Muscle of back (tissue), 13 donors: ENCODE data around the gene TNF. TPM values are rescaled to one million over a fixed set of nuclear protein-coding genes. Genes with fewer than 3 reads are reported as not detected.

Experiments
- DNase-seq, 3 donors: peaks; one replicate each; pipeline versions ENCODE4 v3.0.0 to v3.0.0-alpha.2; 2013
- long read RNA-seq, 9 donors: transcript quantifications; one replicate each; lab custom pipeline, GENCODE V29; 2026
- polyA plus RNA-seq, 10 donors: library from polyadenylated mRNA; unstranded; fragments of 120-200 nt; gene quantifications; one replicate each; pipeline ENCODE4 v1.2.1, GENCODE V29; 2013; ENCODE audit not compliant: insufficient read length in 10 of 10

The TNF gene
- polyA plus RNA-seq: 1 to 10 TPM in 1 of 10 donors, under 1 TPM in 8, not detected in 1; 0.17 to 3.5 (median 0.29) TPM
- long read RNA-seq, donor 1: 0 reads
- long read RNA-seq, donor 2: 0 reads
- long read RNA-seq, donor 3: 0 reads
- long read RNA-seq, donor 4: 0 reads
- long read RNA-seq, donor 5: 0 reads
- long read RNA-seq, donor 6: 0 reads
- long read RNA-seq, donor 7: 0 reads
- long read RNA-seq, donor 8: 0 reads
- long read RNA-seq, donor 9: 0 reads

- DNase-seq: peak in 2 of 3 donors; percentile 32 to 48
These were observed at the start of gene TNF for GRCh38 chr6:31575335-31575901. TNF (plus strand) TSS chr6:31575565; CDS start chr6:31575742, 177 bp downstream.

DNA sequence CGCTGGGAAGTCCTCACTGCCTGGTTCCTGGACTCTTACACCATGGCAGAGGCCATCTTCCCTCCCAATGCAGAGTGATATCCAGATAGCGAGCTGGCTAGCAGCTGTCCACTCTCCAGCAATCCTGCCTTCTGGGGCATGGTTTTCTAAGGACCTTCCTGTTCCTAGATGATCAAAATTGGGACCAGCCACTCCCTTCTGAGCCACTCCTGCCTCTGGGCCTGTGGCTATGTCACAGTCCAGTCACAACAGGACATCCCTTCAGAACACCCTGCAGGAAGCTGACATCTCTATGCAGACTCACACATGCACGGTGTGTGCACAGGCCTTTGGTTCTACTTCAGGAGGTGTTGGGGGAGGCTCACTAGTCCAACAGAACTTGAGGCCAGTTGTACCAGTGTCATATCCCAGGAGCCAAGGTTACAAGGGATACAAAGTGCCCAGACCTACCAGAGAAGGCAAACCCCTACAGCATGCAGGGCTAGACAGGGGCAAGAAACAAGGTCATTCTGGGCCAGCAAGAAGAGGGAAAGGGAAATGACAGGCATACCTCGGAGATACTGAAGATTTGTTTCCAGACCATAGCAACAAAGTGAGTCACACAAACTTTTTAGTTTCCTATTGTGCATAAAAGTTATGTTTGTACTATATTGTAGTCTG lies 49.3 kb upstream of the TNF start:
- no peak for DNase-seq

GRCh38 chr6:31528307-31528777 lies 47.0 kb upstream of the TNF start:
- no peak for DNase-seq

GRCh38 chr6:31528821-31529328 lies 46.5 kb upstream of the TNF start, which contains the start of gene MCCD1:
MCCD1 (plus strand) TSS chr6:31528962; CDS start chr6:31529015, 53 bp downstream.
- no peak for DNase-seq

DNA sequence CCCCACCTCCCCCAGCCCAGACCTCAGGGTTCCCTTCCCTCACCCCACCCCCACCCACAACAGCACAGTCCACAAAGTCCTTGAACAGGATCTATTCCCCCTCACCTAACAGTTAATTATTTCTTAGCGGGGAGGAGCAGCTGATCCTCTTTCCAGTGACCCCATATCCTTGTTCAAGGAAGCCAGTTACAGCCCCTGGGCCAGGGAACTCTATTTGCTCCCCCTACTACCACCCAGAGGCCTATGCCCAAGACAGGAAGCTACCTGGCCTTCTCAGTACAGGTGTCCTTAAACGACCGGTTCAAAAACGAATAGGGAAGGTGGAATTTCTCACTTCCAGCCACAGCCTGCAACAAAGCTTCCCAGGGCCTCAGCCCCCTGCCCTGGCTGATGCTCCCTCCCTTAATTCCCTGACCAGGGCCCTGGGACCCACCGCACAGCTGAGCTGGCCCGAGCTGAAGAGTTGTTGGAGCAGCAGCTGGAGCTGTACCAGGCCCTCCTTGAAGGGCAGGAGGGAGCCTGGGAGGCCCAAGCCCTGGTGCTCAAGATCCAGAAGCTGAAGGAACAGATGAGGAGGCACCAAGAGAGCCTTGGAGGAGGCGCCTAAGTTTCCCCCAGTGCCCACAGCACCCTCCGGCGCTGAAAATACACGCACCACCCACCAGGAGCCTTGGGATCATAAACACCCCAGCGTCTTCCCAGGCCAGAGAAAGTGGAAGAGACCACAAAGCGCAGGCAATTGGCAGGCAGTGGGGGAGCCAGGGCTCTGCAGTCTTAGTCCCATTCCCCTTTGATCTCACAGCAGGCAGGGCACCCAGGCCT lies 45.8 kb upstream of the TNF start:
- DNase-seq: no peak

- DNase-seq: no peak
These were observed 44.7 kb upstream of the TNF start for GRCh38 chr6:31530659-31531058.

GRCh38 chr6:31531162-31531561 lies 44.2 kb upstream of the TNF start:
- DNase-seq: no peak

DNA sequence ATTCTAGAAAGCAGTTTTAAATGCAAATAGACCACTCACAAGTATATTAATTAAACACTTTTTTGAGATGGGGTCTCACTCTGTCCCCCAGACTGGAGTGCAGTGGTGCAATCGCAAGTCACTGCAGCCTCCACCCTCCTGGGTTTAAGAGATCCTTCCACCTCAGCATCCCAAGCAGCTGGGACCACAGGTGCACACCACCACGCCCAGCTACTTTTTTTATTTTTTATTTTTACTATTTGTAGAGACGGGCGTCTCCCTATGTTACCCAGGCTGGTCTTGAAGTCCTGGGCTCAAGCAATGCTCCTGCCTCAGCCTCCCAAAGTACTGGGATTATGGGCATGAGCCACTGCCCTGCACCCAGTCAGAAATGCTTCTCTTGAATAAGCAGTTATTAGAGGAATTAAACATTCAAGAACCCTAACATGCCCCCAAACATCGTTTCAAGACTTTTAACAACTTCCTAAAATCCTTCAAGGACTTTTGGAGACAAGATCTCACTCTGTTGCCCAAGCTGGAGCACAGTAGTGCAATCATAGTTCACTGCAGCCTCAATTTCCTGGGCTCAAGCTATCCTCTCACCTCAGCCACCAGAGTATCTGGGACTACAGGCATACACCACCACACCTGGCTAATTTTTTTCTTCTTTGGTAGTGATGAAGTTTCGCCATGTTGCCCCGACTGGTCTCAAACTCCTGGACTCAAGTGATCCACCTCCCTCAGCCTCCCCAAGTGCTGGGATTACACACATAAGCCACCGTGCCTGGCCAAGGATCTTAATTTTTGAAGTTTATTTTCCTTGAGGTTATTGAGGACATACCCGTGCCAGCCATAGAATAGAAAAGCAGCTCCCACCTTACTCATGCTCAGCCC lies 43.4 kb upstream of the TNF start:
- DNase-seq: no peak

GRCh38 chr6:31532644-31533454 lies 42.5 kb upstream of the TNF start:
- DNase-seq: no peak

DNA sequence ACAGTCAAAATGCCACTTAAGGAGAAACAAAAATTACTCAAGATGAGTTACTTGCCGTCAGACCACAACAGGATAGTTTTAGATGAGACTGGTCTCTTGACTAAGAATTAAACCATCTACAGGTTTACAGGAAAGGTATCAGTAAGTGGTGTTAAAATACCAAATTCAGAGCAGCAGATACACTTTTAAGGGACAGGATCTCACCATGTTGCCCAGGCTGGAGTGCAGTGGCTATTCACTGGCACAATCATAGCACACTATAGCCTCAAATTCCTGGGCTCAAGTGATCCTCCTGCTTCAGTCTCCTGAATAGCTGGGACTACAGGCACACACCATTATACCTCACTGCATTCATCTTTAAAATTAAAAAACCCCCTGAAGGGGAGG lies 41.9 kb upstream of the TNF start:
- no peak for DNase-seq

DNA sequence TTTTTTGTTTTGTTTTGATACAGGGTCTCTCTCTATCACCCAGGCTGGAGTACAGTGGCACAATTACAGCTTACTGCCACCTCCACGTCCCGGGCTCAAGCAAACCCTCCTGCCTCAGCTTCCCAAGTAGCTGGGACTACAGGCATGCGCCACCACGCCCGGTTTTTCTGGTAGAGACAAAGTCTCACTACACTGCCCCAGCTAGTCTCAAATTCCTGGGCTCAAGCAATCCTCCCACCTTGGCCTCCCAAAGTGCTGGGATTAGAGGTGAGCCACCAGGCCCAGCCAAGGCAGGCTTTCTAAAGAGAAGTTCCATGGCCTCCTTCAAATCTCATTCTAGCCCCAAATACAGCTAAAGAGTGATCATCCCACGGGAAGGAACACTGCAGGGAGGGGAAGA lies 41.4 kb upstream of the TNF start:
- DNase-seq: no peak

DNA sequence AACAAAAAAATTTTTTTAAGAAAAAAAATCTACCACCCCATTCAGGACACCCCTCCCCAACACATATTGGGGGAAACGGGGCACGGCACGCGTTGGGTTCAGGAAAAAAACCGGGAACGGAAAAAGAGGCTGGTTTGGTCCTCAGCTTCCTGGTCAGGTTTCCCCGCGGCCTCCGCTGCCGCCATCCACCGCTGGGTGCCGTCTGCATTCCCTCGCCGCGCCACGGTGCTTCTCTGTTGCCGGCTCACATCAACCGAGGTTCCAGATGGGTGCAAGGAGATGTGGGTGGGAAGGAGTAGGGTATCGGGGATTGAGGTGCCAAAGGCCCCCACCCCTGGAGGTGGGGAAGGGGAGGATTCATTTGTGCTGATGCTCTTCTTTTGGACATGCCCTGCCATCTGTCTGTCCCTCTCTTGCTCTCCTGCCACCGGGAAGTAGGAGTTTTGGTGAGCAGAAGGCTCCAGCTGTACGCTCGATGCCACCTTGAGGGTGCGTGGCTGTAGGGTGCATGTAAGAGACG lies 40.8 kb upstream of the TNF start:
- no peak for DNase-seq

DNA sequence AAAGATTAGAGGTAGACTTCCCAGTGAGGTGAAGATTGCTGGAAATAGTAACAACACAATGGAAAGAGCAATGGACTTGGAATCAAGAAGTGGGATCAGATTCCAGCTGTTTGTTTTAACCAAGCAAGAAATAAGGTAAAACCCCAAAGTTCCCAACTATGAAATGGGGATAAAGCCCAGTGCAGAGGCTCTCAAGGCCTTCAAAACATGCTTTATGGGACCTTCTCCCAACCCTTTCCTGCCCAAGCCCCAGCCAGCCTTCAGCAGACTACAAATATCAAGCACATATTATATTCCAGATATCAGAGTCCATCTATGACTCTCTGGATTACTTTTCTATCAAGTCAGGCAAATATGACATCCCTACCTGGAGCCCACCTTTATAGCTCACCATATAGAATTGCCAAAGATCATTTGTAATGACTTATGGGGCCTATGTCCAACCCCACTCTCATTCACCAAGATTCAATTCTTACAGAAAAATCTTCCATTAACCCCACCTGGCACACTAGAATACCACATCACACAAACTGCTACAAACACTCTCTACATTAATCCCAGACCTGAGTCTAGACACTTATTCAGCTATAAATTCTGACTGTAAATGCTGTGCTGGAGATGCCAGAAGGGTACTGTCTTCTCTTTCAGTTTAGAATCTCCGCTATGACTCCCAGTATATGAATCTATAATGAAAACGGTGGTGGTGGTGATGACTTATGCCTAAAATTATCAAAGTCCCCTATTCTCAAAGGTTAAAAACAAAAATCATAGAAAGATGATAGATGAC lies 39.6 kb upstream of the TNF start:
- no peak for DNase-seq

- no peak for DNase-seq
These were observed 36.5 kb upstream of the TNF start for GRCh38 chr6:31538805-31539400.

DNA sequence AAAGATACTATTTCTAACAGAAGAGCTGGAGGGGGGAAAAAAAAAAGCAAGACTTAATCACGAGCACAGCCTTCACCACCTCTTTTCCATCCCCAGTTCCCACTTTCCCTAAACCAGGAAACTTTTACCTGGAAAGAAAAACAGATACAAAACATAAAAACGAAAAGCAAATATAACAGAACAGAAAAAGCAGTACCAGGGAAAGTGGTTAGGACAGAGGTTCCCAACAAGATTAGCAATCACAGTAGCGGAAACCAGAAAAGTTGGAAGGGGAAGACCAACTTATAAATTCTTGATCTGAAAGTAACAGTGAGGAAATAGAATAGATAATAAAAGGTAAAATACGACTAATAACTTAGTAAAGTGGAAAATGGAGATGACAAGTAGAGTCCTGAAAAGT lies 34.7 kb upstream of the TNF start:
- no peak for DNase-seq

DNA sequence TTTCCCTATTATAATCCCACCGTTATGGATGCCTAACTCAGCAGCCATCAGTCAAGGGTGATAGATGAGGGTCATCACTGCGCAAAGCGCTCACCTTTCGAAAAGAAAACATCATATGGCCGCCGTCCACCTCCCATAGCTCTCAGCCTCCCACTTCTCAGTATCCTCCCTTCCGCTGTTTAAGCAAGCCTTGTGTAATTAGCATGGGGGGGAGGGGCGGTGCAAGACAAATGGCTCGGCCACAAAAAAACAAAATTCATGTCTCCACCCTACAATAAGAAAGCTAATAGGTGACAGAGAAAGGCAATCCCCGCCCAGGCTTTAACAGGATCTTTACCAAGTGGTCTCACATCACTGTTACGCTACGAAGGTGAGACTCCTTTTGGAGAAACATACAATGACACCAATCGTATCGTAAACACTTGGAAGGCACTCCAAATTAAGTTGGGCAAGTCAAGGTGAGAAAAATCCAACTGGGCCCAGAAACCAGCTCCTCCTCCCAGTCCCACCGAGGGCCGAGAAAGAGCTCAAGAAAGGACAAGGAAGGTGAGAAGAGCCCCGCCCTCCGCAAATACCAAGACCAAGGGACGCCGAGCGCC lies 34.2 kb upstream of the TNF start:
- DNase-seq: peak in 1 of 3 donors; percentile 51

- peak; percentile 98 to 99 (median 98) for DNase-seq
These were observed 33.5 kb upstream of the TNF start, which contains the start of gene DDX39B for GRCh38 chr6:31541658-31542521. DDX39B (minus strand) TSS chr6:31542003; CDS start chr6:31540532, 1,471 bp downstream.
